C4-2B (cell line): ENCODE measurements around the gene GPR183.

ENCODE experiments used
- CTCF ChIP-seq: fragments of 450-650 bp; conservative IDR thresholded peaks from 2 replicates; pipeline ENCODE4 v1.5.1; 2017; ENCODE audit warnings: mild to moderate bottlenecking
- ZFX ChIP-seq: fragments of 450-650 bp; IDR thresholded peaks from 2 replicates; pipeline ENCODE4 v1.6.1; 2017

- TF ChIP-seq CTCF (no peak), ZFX (no peak)
Measured at GRCh38 chr13:99340638-99341037, 33.4 kb upstream of the GPR183 start.
